Fibroblast of skin of back (primary cell): ENCODE measurements around the gene IGLL1. TPM values are rescaled to one million over a fixed set of nuclear protein-coding genes. Genes with fewer than 3 reads are reported as not detected.
"Not testable (repeated sequence)": the region's sequence is repeated elsewhere in the genome, so short reads cannot be mapped to it uniquely, and the experiment has no call there.

ENCODE experiments used
- DNase-seq: peaks from one replicate; pipeline ENCODE4 v3.0.0-alpha.2; 2013
- polyA plus RNA-seq, 2 experiments: library from polyadenylated mRNA; unstranded; fragments of 120-200 nt; gene quantifications; one replicate each; pipeline ENCODE4 v1.2.1, GENCODE V29; 2013; ENCODE audit not compliant: insufficient read length in 2 of 2

Gene IGLL1
- not detected for polyA plus RNA-seq (2013, experiment 1 of 2; ENCODE audit: insufficient read length)
- polyA plus RNA-seq (2013, experiment 2 of 2; ENCODE audit: insufficient read length) = not detected

DNA sequence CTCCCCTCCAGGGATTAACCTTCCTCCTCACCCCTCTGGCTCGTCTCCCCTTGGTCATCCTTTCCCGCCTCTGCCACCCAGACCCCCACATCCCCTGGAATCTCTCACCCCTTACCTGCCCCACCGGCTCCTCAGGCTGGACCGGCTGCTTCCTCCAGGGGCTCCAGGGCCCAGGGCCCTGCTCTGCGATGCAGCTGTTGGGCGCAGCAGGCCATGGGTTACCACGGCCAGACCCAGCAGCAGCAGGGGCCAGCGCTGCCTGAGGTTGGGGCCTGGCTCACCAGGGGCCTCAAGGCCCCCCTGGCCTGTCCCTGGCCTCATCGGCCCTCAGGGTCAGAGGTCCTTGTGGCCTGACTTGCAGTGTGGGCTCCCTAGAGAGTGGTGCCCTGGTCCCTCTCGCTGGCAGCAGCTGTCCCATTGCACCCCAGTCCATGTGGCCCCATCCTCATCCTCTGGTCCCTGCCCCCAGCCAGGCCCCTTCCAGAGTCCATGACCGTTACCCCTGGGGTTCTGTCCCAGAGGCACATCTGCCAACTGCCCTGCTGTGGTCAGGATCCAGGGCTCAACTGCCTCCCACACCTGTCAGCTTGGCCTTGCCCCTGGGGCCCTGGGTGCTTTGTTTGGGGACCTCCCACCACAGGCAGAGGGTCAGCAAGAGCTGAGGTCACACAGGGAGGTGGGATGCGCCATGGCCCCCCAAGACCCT lies at the start of gene IGLL1:
Gene IGLL1, minus strand, starts transcription at position 421 of the 706 bp plus-strand sequence. Its CDS starts 100 bp downstream, at position 321.
- no peak for DNase-seq

DNA sequence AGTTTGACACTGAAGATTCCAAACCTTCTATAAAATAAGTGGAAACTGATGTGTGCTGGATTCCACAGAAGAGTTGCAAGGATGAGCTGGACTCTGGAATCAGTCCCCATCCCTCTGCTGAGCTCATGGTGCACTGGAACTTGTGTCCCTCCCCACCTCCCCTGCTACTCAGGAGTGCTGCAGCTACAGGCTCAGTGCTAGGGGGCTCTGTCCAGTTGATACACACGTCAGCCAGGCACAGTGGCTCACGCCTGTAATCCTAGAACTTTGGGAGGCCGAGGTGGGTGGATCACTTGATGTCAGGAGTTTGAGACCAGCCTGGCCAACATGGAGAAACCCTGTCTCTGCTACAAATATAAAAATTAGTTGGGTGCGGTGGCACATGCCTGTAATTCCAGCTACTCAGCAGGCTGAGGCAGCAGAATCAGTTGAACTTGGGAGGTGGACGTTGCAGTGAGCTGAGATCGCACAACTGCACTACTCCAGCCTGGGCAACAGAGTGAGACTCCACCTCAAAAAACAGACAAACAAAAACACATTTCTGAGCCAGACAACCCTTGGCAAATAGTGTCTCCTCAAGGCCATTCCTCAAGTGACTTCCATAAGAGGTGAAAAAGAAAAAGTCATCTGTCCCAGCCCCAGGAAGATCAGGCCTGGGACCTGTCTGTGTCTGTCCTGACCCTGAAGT lies 48.1 kb upstream of the IGLL1 start:
- not testable (repeated sequence) for DNase-seq

DNA sequence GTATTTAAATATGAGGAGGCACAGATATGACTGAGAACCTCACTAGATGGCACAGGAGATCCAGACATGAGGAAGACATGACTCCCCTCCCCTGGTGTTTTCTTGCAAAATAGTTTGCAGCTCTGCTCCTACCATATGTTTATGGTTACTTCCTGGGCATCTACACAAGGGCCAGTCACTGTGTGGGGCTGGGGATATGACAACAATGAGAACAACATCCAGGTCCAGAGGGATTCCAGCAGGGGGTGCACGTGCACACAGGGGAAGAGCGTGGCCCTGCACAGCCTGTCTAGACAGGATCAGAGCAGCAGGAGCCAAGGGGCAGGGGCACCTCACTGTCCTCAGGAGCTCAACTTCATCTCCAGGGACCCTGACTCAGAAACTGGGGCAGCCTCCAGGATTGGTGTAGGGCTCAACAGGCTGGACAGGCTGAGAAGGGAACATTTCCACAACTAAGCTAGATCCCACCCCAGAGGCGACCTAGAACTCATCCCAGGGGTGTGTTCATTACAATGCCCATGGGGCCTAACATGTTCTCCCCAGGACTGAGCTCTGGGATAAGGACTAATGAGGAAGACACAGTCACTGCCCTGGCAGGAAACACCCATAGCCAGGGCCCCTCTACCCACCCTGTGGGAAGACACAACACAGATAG lies 47.4 kb upstream of the IGLL1 start:
- DNase-seq = peak; percentile 22

DNA sequence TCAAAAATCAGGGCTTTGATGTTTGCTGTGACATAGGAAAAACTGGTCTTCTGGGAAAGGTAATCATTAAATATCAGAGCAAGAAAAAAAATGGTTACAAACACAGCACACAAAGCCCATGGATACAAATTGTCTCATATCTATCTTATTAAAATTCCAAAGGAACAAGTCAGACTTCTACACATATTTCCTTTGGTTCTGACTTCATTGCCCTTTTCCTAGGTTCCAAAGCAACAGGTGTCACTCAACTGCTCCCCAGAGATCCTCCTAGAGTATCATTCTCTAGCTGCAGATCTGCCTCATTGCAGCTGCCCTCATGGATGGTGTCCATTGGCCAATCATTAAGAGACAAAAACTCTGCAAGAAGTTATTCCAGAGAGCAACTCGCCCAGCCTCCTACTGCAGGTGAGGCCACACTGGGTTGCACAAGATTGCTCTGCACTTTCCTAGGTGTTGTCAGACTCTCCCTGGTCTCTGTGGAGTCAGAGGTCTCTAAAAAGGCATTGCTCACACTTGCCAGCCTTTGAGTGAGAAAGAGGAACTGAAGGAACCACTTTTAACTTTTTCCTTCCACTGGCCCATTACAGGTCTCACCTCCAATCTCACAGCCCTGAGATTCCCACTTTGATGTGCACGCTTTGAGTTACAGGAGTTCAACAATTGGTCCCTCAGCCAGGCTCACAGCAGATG lies 46.3 kb upstream of the IGLL1 start:
- DNase-seq = no peak

DNA sequence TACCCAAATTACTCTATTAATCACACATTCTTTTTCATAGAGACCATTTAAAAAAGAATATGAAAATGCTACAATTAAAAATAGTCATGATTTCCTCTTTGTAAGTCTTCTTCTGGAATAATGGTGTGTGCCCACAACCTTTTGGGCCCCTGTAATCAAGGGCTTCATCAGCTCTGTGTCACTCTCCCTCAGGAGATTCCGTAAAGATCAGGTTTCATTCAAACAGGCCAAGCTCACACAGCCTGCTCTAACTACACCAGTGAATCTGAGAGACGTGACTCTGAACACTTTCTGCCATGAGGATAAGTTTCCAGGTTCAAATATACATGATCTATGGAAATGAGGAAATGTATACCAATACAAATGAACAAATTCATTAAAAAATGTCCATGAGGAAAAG lies 42.5 kb upstream of the IGLL1 start:
- DNase-seq = no peak

DNA sequence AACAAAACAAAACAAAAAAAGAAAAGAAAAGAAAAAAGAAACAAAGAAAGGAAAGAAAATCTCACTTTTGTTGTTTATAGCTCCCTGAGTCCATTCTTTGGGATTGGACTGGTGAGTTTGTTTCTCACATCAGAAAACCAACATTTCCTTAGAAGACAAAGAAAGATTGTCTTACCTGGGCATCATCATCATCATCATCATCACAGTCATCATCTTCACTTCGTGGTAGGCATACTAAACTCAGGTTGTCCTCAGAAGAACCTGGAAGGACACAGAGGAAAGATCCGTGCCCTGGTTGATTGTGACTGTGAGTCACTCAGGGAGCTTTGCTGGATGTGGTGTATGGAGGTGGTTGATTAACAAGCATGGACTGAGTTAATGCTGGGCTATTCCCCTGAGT lies 41.8 kb upstream of the IGLL1 start:
- DNase-seq = not testable (repeated sequence)

DNA sequence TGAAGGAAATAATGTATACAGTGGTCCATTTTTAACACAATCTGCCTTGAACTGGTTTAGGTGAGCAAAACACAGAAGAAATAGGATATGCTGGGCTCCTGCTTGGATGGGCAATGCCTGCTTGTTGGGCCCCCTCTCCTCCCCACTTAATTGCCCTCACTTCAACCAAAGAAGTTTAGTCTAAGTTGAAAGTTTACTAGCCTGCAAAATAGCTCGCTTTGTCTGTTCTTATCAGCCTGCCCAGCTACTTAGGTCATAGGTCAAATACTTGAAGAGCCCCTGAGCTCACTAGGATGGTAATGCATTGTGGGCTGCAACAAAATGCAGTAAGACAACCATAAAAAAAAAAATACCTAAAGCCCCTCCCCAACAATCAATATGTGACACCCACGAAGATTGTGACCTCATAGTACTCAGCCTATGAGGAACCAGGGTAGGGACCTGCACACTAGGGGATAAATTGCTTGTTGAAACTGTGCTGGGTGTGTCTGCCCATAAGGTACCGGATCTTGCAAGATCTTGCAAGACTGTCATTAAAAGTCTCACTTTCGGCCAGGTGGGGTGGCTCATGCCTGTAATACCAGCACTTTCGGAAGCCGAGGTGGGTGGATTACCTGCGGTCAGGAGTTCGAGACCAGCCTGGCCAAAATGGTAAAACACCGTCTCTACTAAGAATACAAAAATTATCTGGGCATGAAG lies 41.1 kb upstream of the IGLL1 start:
- DNase-seq = no peak

DNA sequence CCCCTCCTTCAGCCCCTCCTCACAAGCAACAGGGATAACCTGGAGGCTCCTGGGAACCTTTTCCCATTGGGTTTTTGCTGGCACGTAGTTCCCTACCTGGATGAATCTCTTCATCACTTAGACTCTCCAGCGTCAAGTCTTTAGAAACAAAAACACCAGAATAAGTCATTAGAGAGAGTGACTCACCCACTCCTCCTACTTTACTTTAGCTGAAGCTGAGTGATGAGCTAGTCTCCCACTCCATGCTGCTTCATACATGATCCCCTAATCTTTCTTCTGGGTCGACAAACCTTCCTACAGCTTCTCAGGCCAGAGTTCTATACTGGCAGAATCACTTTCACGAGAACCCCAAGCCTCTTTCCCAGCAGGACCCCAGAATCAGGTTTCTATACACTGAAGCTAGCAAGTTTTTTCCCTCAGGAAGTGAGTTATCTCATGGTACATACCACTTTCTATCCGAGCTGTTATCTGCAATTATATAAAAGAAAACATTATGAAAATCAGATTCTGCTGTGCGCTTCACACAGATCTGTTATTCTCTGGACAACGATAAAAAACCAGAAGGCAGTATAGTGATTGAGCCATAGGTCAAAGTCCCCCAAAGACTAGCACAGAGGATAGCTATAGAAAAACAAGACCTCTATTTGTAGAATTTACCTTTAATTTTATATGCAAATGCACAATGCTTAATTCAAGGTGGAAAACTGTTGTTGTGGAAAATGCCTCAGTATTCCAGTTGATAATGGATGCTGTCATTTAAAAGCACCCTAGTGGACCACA lies 33.3 kb upstream of the IGLL1 start:
- no peak for DNase-seq

DNA sequence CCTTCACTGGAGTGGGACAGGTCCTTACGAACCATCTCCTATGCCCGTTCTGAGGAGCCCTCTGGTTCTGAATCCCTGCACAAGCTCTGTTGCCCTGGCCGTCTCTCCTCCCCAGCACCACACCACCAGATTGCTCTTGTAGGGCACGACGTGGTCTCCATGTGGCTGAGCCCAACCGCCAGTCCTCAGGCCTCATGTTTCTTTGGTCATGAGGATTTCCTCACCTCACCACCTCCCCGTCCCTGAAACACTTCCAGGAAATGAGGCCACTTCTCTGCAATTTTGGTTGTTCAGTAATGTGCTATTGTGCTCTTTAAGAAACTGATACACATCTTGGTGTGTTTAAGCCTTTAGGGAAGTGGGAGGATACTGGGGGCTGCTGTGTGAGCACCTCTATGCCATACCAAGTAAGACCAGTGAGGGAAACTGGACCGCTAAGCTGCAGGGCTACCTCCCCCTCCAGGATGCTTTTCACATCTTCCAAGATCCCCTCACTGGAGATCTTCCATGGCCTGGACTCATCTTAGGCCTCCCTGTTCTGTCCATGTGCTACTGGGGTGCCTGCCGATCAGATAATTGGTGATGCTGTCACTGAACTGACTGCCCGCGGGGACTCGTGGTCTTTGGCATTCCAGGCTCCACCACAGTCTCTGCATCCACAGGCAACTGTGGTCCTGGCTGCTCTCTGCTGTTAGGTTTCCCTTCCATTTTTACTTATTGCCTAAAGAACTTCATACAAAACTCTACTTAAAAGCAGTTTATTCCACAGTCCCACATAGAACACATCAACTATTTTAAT lies 30.1 kb upstream of the IGLL1 start:
- DNase-seq = no peak

DNA sequence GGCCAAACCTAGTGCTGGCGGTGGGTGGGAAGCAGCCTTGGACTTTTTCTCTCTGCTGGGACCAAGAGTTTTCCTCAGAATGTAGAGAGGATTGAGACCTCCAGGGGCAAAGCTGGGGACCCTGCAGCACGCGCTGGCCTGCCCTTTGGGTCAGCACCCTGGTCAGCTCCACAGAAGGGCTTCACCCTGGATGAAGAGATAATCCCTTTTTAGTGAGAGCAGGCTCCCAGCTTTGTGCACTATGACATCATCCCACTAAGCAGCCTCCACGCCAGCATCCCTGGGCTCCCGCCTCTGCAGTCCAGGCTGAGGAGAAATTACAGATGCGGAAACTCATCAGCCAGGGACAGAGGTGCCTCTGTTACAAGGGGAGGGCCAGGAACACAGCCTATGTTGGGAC lies 28.5 kb upstream of the IGLL1 start:
- DNase-seq = peak; percentile 32

DNA sequence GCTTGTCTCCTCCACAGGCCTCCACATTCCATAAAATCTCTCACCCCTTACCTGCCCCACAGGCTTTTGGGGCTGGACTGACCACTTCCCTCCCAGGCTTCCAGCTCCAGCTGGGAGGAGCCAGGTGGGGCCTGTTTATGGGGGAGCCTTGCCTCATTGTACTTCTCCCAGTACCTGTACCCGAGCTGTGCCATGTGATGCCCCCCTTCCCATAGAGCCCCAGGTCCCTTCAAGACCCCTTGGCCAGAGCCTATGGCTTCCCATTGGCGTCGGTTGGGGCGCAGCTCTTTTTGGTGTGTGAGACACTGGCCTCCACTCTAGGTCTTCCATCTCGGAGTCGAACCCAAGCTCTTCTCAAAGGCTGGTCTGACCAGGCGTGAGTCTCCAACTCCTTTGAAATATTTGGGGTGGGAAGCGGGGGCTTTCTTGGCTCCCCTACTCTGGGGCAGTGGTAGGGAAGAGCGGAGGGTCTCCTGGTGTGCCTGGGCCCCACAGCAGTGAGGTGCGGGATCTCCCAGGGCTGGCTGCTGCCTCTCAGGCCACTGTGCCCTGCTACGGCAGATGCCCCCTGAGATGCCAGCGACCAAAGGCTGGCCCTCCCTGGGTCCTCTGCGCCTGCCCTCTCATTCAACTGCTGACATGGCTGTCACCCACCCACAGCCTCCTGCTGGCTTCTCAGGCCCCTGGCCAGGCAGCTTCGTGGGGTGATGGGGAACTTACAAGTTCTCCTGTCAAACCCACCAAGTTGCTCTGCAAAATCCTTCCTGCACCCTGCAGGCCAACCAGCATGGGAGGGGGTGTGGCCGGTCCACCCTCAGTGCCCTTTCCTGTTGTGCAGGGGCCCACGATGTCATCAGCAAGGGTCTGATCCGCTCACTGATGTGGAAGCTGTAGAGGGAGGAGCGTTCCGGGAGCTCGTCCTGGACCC lies 26.4 kb upstream of the IGLL1 start:
- DNase-seq = no peak

DNA sequence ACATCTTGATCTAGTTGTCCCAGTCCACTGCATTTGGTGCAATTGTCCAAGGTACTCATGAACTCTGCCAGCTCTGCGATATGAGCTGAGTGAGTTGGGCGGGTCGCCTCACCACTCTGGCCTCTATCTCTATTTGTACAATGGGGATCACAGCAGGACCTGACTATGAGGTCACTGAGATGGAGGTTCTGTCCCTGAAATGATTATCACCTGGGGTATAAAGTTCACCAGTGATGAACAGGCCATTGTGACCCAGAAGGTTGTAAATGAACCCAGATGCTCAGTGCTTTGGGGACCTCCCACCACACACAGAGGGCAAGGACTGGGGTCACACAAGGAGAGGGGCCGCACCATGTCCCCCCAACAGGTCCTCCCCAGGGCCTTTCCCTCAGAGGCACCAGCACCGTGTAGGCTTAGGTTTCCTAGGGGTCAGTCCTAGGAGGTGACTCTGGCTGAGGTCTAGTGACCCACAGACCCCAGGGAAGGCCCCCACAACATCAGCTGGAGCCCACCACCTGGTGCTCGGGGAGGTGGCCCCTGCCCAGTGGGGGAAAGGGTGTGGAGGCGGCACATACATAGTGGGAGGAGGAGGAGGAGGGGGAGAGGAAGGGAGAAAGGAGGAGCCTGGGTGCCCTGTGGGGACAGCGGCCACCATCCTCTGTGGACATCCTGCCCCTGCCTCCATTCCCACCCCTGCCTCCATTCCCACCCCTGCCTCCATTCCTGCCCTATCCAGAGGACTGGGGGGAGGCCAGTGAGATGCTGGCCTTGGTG lies 25.0 kb upstream of the IGLL1 start:
- DNase-seq = no peak

DNA sequence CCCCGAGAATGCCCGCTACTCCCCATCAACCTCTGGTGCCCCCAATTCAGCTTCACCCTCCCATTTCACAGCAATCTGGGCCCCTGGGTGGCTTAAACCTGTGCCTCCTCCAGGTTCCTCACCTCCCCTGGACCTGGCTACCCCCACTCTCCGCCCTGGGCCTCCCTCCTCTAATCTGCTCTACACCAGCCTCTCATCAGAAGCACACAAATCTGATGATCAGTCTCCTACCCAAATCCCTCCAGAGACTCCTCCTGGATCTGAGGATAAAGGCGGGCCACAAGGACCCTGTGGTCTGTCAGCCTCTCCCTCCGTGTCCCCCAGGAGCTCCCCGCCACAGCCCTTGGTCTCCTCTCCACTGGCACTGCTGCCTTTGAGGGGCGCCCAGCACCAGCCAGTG lies 23.2 kb upstream of the IGLL1 start:
- DNase-seq = no peak

DNA sequence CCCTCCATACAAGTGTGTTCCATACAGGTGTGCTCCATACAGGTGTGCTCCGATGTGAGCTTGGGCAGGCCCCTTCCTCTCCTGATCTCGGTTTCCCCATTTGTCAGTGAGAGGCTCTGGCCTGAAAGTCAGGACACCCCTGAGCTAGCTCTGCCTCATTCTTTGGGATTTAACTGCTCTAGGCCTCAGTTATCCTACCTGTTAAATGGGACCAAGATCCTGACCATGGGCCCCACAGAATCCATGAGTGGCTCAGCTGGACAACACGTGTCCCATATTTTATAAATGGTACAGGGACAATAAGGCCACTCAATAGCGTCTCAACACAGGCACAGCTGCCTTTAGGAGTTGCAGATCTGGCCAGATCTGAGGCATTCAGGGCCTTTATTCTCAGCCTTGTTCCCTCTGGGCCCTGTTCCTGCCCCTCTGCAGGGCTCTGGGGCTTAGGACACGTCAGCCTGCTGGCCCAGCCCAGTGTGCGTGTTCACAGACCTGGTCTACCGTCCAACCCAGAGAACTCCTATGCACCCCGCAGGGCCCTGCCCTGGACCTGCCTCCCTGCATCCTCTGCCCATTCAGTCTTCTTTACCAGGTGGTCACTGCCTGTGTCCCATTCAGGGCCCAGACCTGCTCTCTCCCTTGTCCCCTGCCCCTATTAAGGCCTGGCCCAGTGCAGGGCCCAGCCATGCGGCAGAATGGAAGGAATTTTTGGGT lies 18.9 kb upstream of the IGLL1 start:
- no peak for DNase-seq

DNA sequence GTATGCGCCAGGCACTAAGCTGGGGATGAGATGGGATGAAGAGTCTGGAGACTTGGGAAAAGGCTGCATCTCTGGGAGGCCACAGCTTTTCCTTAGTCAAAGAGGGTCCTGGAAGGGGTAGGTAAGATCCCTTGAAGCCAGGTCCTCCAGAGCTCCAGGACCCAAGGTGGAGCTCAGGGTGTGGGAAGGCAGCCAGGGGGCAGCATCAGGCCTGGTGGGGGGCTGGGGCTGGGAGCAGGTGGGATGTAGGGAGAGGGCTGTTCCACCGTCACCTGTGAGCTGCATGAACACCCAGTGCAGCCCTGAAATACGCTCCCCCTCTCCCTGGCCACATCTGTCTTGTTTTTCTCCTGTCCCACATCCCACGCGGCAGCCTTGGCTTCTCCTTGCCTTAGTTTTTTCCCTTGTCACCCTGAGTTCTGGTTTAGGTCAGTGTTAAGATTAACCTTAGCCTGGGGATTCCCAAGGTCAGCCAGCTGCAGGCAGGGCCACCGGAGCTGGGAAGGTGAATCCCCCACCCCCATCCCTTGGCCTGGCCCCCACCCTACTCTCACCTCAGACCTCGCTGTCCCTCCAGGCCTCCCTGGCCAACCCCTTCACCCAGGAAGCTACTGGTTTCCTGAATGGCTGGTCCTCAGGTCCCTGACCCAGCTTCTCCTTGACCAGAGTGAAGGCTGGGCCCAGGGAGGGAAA lies 17.6 kb upstream of the IGLL1 start:
- not testable (repeated sequence) for DNase-seq

DNA sequence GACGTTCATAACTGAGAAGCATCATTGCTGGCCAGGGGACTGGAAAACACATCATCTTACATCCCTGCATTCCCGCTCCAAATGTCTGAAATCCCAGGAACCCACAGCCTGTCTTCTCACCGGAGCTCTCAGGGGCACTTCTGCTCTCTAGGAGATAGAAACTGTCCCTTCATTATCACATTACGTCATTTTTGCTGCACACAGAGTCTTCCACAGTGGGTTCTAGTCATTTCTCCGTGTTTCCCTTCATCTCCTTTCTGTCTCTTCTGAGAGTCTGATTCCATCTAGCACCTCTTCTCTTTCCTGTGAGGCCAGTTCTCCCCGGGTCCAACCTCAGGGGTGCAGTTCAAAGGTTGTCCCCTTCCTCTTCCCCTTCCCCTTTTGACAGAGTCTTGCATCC lies 15.8 kb upstream of the IGLL1 start:
- DNase-seq = peak; percentile 2

DNA sequence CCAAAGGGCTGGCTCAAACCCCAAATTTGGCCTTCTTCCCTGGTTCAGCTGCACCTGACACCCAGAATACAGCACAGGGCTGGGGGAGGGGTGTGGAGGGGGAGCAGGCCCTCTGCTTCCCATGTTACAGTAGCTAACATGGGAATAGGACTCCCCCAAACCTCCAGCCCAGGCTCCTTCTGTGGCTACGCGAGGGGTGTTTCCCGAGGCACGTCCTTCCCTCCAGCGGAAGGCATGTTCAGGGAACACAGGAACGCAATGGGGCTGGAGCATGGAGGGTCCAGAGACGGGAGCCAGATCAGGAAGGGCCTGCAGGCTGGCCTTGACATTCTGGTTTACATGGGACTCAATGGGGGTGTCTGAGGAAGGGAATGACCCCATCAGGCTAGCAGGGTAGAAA lies 11.8 kb upstream of the IGLL1 start:
- DNase-seq = no peak
